Adrenal gland (tissue), 12 donors: Measurements from ENCODE around the gene ZNF440. TPM values are rescaled to one million over a fixed set of nuclear protein-coding genes. Genes with fewer than 3 reads are reported as not detected.
"Not testable (repeated sequence)": the region's sequence is repeated elsewhere in the genome, so short reads cannot be mapped to it uniquely, and the experiment has no call there.

Experiments used
- DNase-seq, 7 donors: peaks; one replicate each; pipeline ENCODE4 v3.0.0-alpha.2; 2019 to 2020
- H3K27ac ChIP-seq, 5 donors: fragments of 200-600 bp; sonication (generic) in 4 of 5; 1 replicate in 3 of 5; 2 replicates in 2 of 5; pipeline versions ENCODE4 v1.5.1 to v1.8.0; 2016 to 2020; ENCODE audit warnings: mild to moderate bottlenecking in 1 of 5
- H3K27me3 ChIP-seq: fragments of 200-600 bp; 2 replicates; pipeline ENCODE4 v1.8.0; 2021
- H3K36me3 ChIP-seq, 2 donors: fragments of 200-600 bp; replicated peaks in 1 of 2; 1 replicate in 1 of 2; 2 replicates in 1 of 2; pipeline versions ENCODE4 v1.5.1 to v1.8.0; 2018 to 2022
- H3K4me1 ChIP-seq, 2 donors: fragments of 200-600 bp; replicated peaks in 1 of 2; 1 replicate in 1 of 2; 2 replicates in 1 of 2; pipeline versions ENCODE4 v1.5.1 to v1.8.0; 2018 to 2021
- H3K4me3 ChIP-seq, 4 donors: fragments of 200-600 bp; sonication (generic) in 3 of 4; one replicate each; pipeline ENCODE4 v1.5.1; 2016 to 2018
- H3K9me3 ChIP-seq, 3 donors: fragments of 200-600 bp; sonication (generic) in 1 of 3; replicated peaks in 1 of 3; 1 replicate in 2 of 3; 2 replicates in 1 of 3; pipeline versions ENCODE4 v1.5.1 to v1.8.0; 2016 to 2021
- CTCF ChIP-seq, 6 experiments: fragments of 450-650 bp in 4 of 6; fragments of 200-600 bp in 2 of 6; sonication (generic) in 1 of 6; IDR thresholded peaks; 1 replicate in 5 of 6; 2 replicates in 1 of 6; pipeline versions ENCODE4 v1.5.1 to v1.8.0; 2016 to 2021; ENCODE audit warnings: antibody characterized with exemption in 6 of 6, mild to moderate bottlenecking in 2 of 6, moderate library complexity in 1 of 6
- POLR2A ChIP-seq, 2 donors: fragments of 450-650 bp; IDR thresholded peaks; one replicate each; pipeline ENCODE4 v1.6.1; 2017; ENCODE audit warnings: antibody characterized with exemption in 2 of 2, mild to moderate bottlenecking in 2 of 2, moderate library complexity in 1 of 2
- WGBS, 4 donors: extraction: QIAGEN DNeasy Blood & Tissue Kit in 2 of 4; methylation state at CpG; one replicate each; pipeline versions ENCODE4 v1.1.5 to v1.1.7; 2013 to 2017; 5-methylcytosine and 5-hydroxymethylcytosine counted together
- intact Hi-C, 2 donors: fragments of 100-400 bp; cut with DNase I; formaldehyde crosslinking; loops; one replicate each; pipeline versions ENCODE4 v1.14.1 to v1.15.0; 2022 to 2023
- polyA plus RNA-seq, 3 donors: library from polyadenylated mRNA; stranded (reverse); fragments of 200-250 nt in 2 of 3; fragments of 350-450 nt in 1 of 3; fragmentation: Illumina TruSeq in 1 of 3; extraction: RNeasy Lipid Tissue Mini Kit (QIAGEN cat#74804) in 1 of 3; gene quantifications; one replicate each; pipeline ENCODE4 v1.2.3, GENCODE V29; 2013 to 2014
- total RNA-seq, 9 donors: library from RNA; depleted of rRNA in 4 of 9; stranded (reverse); fragments of >200 nt in 4 of 9; fragments of 120-200 nt in 1 of 9; fragmentation: NEBNext Ultra II Directional in 1 of 9; extraction: Animal tissue kit (Norgen Biotek cat#: 25700) in 1 of 9; gene quantifications; one replicate each; pipeline versions ENCODE4 v1.1.0 to v1.2.4, GENCODE V29; 2013 to 2023
- donor health status: healthy with polysubstance abuse.
- donor health status: Bipolar disorder and iron deficiency.
- donor health status: DM: yes; HTN: yes; CAD: no.
- donor health status: DM: no; HTN: no; CAD: no.
- donor health status: DM: no; HTN: no; CAD: no.
- donor health status: DM: yes; HTN: yes; CAD: no.

The ZNF440 gene
- total and polyA plus RNA-seq, 12 donors: 3.4 to 14.5 (median 8.4) TPM

- Histone ChIP-seq H3K9me3 (no peaks in the 10 kb centered on the region), H3K4me1 (no peaks in the 10 kb centered on the region), H3K27ac (peak overlapping the region in 3 of 5 donors; percentile 86 to 93 (median 89)), H3K27me3 (no peaks in the 10 kb centered on the region), H3K4me3 (peak overlapping the region in 3 of 4 donors; percentile 11 to 85 (median 81)), H3K36me3 (no peaks in the 10 kb centered on the region)
- TF ChIP-seq CTCF (IDR thresholded peaks at IDR 0.05) (no peak), POLR2A (IDR thresholded peaks at IDR 0.05) (no peak)
- intact Hi-C loops: no loop called here
- 0 to 2% (median 2%) methylated on average over 5 to 6 of the region's 6 CpGs for WGBS, 4 donors
- peak in 1 of 7 donors; percentile 19 for DNase-seq
These were observed 407 bp upstream of the ZNF440 start for GRCh38 chr19:11813703-11814028.

- Histone ChIP-seq H3K4me3 (peak overlapping the region; percentile 11 to 85 (median 80)), H3K9me3 (no peaks in the 10 kb centered on the region), H3K27me3 (no peaks in the 10 kb centered on the region), H3K4me1 (no peaks in the 10 kb centered on the region), H3K36me3 (peaks cover 0 to 3% of the 10 kb centered on the region in 2 donors), H3K27ac (peak overlapping the region in 4 of 5 donors; percentile 81 to 93 (median 88))
- intact Hi-C loops: no loop called here
- 11 to 18% (median 13%) methylated on average over 13 of the region's 13 CpGs for WGBS, 4 donors
- TF ChIP-seq CTCF (IDR thresholded peaks at IDR 0.05) (no peak), POLR2A (IDR thresholded peaks at IDR 0.05) (no peak)
- DNase-seq: peak in 3 of 7 donors; percentile 13 to 50 (median 23)
These were observed 595 bp downstream of the ZNF440 start for GRCh38 chr19:11814700-11815035.

GRCh38 chr19:11821474-11822109 is 7.5 kb downstream of the ZNF440 start:
- no peak for TF ChIP-seq CTCF (IDR thresholded peaks at IDR 0.05)
- TF ChIP-seq POLR2A (IDR thresholded peaks at IDR 0.05): no peak
- peaks cover 0 to 4% of the 10 kb centered on the region in 2 donors for H3K36me3 ChIP-seq
- WGBS, 4 donors: 75 to 96% (median 79%) methylated on average over 5 of the region's 5 CpGs

GRCh38 chr19:11828957-11829876 is 15.1 kb downstream of the ZNF440 start:
- H3K36me3 ChIP-seq: peaks cover 0 to 19% of the 10 kb centered on the region in 2 donors
- H3K4me3 ChIP-seq, H3K27me3 ChIP-seq, DNase-seq, H3K4me1 ChIP-seq, H3K27ac ChIP-seq, intact Hi-C loops: not testable (repeated sequence)
- peaks cover 0 to 34% (median 0%) of the 10 kb centered on the region in 3 donors for H3K9me3 ChIP-seq
- WGBS, 4 donors: 91 to 96% (median 92%) methylated on average over 7 of the region's 7 CpGs

More at GRCh38 chr19:11821474-11822109, 7.5 kb downstream of the ZNF440 start:
- Histone ChIP-seq H3K4me1 (no peaks in the 10 kb centered on the region), H3K9me3 (no peaks in the 10 kb centered on the region), H3K27me3 (no peaks in the 10 kb centered on the region), H3K4me3 (no peak overlapping the region), H3K27ac (no peak overlapping the region)
- DNase-seq: peak in 2 of 7 donors; percentile 23 to 26
- intact Hi-C loops: no loop called here
